ENCODE measurements around the gene PLAC9. TPM values are rescaled to one million over a fixed set of nuclear protein-coding genes. Genes with fewer than 3 reads are reported as not detected.

The PLAC9 gene
- total RNA-seq, 1 donor from 2014 or later, result 1.5 TPM

DNA sequence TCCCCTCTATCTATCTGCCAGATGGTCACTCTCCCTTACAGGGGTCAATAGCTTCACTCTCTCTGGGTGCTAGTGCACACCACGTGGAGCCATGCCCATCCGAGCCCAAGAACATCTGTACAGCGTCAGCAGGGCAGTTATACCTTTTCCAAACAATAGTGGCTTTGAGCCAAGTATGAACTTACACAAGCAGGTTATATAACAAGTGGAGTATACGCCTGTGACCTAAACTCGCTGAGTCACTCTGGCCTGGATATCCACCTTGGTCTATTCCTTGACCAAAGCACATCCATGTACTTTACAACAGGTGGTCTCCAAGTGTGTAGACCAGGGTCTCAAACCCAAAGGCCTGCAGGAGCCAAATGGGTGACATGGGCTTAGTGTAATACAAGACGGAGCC, 20.3 kb downstream of the PLAC9 start:
- Histone ChIP-seq H3K36me3 (ENCODE audit: insufficient read depth, low read length) (peaks cover 15% of the 10 kb centered on the region), H2AFZ (ENCODE audit: low read depth, low read length) (no peak overlapping the region), H3K4me2 (ENCODE audit: low read length) (no peak overlapping the region), H3K4me3 (ENCODE audit: insufficient read depth, low read depth, low read length) (no peak overlapping the region), H3K4me1 (ENCODE audit: insufficient read depth, low read length) (peaks cover 31% of the 10 kb centered on the region), H3K27me3 (ENCODE audit: insufficient read depth, low read length) (no peaks in the 10 kb centered on the region), H3K9ac (ENCODE audit: low read length) (no peak overlapping the region), H3K27ac (ENCODE audit: low read depth, low read length) (no peak overlapping the region), H4K20me1 (ENCODE audit: insufficient read depth, low read length) (peaks cover 3% of the 10 kb centered on the region), H3K79me2 (ENCODE audit: insufficient read depth, low read length) (no peaks in the 10 kb centered on the region), H3K9me3 (ENCODE audit: insufficient read depth, low read depth, low read length) (no peaks in the 10 kb centered on the region)
- FAIRE-seq (no peak), DNase-seq (ENCODE audit: low read depth) (no peak)
- H3K4me3 Mint-ChIP-seq (ENCODE audit: unreplicated experiment), result no peak overlapping the region
- no peaks in the 10 kb centered on the region for H3K9me3 Mint-ChIP-seq (ENCODE audit: unreplicated experiment)
- TF ChIP-seq, protein P1, sequence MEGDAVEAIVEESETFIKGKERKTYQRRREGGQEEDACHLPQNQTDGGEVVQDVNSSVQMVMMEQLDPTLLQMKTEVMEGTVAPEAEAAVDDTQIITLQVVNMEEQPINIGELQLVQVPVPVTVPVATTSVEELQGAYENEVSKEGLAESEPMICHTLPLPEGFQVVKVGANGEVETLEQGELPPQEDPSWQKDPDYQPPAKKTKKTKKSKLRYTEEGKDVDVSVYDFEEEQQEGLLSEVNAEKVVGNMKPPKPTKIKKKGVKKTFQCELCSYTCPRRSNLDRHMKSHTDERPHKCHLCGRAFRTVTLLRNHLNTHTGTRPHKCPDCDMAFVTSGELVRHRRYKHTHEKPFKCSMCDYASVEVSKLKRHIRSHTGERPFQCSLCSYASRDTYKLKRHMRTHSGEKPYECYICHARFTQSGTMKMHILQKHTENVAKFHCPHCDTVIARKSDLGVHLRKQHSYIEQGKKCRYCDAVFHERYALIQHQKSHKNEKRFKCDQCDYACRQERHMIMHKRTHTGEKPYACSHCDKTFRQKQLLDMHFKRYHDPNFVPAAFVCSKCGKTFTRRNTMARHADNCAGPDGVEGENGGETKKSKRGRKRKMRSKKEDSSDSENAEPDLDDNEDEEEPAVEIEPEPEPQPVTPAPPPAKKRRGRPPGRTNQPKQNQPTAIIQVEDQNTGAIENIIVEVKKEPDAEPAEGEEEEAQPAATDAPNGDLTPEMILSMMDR (IDR thresholded peaks at IDR 0.05; ENCODE audit: insufficient read depth, low read depth, low read length), result no peak
- TF ChIP-seq EZH2 (IDR thresholded peaks at IDR 0.05; ENCODE audit: insufficient read depth, low read length), result no peak
- no peaks in the 10 kb centered on the region for H3K27me3 Mint-ChIP-seq (ENCODE audit: low read depth, unreplicated experiment)
- peaks cover 31% of the 10 kb centered on the region for H3K4me1 Mint-ChIP-seq (ENCODE audit: low read depth, unreplicated experiment)
- H3K36me3 Mint-ChIP-seq (ENCODE audit: low read depth, unreplicated experiment), result peaks cover 26% of the 10 kb centered on the region
- peak overlapping the region; percentile 69 for H3K27ac Mint-ChIP-seq (ENCODE audit: unreplicated experiment)

DNA sequence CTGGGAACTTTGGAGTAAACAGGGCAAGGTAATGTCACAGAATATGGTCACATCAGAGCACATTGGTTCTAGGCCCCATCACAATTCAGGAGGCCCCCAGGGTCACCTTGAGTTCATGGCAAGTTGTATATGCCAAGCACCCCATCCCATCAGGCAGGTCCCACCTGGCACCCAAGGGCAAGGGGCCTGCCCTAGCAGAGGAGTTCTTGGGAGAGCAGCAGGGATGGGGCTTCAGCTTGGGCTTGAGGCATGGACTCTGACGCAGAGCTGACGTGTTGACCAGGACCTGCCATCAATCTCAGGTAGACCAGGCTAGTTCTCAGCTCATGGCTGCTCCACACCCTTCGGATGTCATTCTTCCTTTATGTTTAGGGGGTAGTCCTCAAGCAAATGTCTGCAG, 20.9 kb downstream of the PLAC9 start:
- H3K4me1 Mint-ChIP-seq (ENCODE audit: low read depth, unreplicated experiment), result peaks cover 38% of the 10 kb centered on the region
- peaks cover 31% of the 10 kb centered on the region for H3K36me3 Mint-ChIP-seq (ENCODE audit: low read depth, unreplicated experiment)
- Histone ChIP-seq H3K79me2 (ENCODE audit: insufficient read depth, low read length) (no peaks in the 10 kb centered on the region), H3K27me3 (ENCODE audit: insufficient read depth, low read length) (no peaks in the 10 kb centered on the region), H3K4me1 (ENCODE audit: insufficient read depth, low read length) (peaks cover 37% of the 10 kb centered on the region), H4K20me1 (ENCODE audit: insufficient read depth, low read length) (peaks cover 3% of the 10 kb centered on the region), H3K9ac (ENCODE audit: low read length) (no peak overlapping the region), H3K4me2 (ENCODE audit: low read length) (no peak overlapping the region), H2AFZ (ENCODE audit: low read depth, low read length) (no peak overlapping the region), H3K27ac (ENCODE audit: low read depth, low read length) (no peak overlapping the region), H3K36me3 (ENCODE audit: insufficient read depth, low read length) (peaks cover 16% of the 10 kb centered on the region), H3K9me3 (ENCODE audit: insufficient read depth, low read depth, low read length) (no peaks in the 10 kb centered on the region), H3K4me3 (ENCODE audit: insufficient read depth, low read depth, low read length) (no peak overlapping the region)
- TF ChIP-seq EZH2 (IDR thresholded peaks at IDR 0.05; ENCODE audit: insufficient read depth, low read length), result no peak
- TF ChIP-seq, protein P1 (IDR thresholded peaks at IDR 0.05; ENCODE audit: insufficient read depth, low read depth, low read length), result no peak
- H3K4me3 Mint-ChIP-seq (ENCODE audit: unreplicated experiment), result no peak overlapping the region
- H3K9me3 Mint-ChIP-seq (ENCODE audit: unreplicated experiment), result no peaks in the 10 kb centered on the region
- DNase-seq (ENCODE audit: low read depth), result no peak
- H3K27me3 Mint-ChIP-seq (ENCODE audit: low read depth, unreplicated experiment), result no peaks in the 10 kb centered on the region
- no peak for FAIRE-seq
- no peak overlapping the region for H3K27ac Mint-ChIP-seq (ENCODE audit: unreplicated experiment)

DNA sequence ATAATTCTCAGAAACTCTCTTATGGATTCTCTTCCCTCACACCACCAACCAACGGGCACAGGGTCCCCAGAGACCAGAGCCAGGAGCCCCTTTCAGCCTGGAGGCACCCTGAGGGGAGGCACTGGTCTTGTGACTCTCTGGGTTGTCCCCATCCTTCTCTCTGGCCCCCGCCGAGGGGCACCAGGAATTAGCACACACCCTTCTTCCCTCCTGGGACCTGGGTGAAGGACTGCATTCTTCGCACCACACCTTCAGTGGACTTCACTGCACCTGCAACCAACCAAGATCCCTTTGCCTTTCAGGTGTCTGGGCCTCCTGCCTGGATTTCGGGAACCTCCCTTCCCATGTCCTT, 22.1 kb downstream of the PLAC9 start:
- Histone ChIP-seq H3K4me2 (ENCODE audit: low read length) (peak overlapping the region; percentile 64), H3K27ac (ENCODE audit: low read depth, low read length) (peak overlapping the region; percentile 82)
- peaks cover 49% of the 10 kb centered on the region for H3K4me1 Mint-ChIP-seq (ENCODE audit: low read depth, unreplicated experiment)

More for the DNA sequence above, 22.1 kb downstream of the PLAC9 start:
- Histone ChIP-seq H3K9me3 (ENCODE audit: insufficient read depth, low read depth, low read length) (no peaks in the 10 kb centered on the region), H3K79me2 (ENCODE audit: insufficient read depth, low read length) (no peaks in the 10 kb centered on the region), H3K36me3 (ENCODE audit: insufficient read depth, low read length) (peaks cover 20% of the 10 kb centered on the region), H2AFZ (ENCODE audit: low read depth, low read length) (no peak overlapping the region), H4K20me1 (ENCODE audit: insufficient read depth, low read length) (peaks cover 9% of the 10 kb centered on the region), H3K4me3 (ENCODE audit: insufficient read depth, low read depth, low read length) (no peak overlapping the region), H3K4me1 (ENCODE audit: insufficient read depth, low read length) (peaks cover 48% of the 10 kb centered on the region), H3K27me3 (ENCODE audit: insufficient read depth, low read length) (no peaks in the 10 kb centered on the region), H3K9ac (ENCODE audit: low read length) (peak overlapping the region; percentile 68)
- Mint-ChIP-seq H3K27me3 (ENCODE audit: low read depth, unreplicated experiment) (no peaks in the 10 kb centered on the region), H3K36me3 (ENCODE audit: low read depth, unreplicated experiment) (peaks cover 38% of the 10 kb centered on the region), H3K4me3 (ENCODE audit: unreplicated experiment) (peak overlapping the region; percentile 36), H3K27ac (ENCODE audit: unreplicated experiment) (peak overlapping the region; percentile 73), H3K9me3 (ENCODE audit: unreplicated experiment) (no peaks in the 10 kb centered on the region)
- DNase-seq (ENCODE audit: low read depth) (no peak), FAIRE-seq (no peak)
- TF ChIP-seq EZH2 (IDR thresholded peaks at IDR 0.05; ENCODE audit: insufficient read depth, low read length), result no peak
- TF ChIP-seq, protein P1 (IDR thresholded peaks at IDR 0.05; ENCODE audit: insufficient read depth, low read depth, low read length), result no peak

All from astrocyte (in vitro differentiated cells and primary cell).